Colonic mucosa (tissue), 4 donors: ENCODE results near the gene PALD1. TPM values are rescaled to one million over a fixed set of nuclear protein-coding genes. Genes with fewer than 3 reads are reported as not detected.

Source experiments
- DNase-seq: peaks from one replicate; pipeline ENCODE4 v3.0.0-alpha.2; 2020
- H3K27ac ChIP-seq: fragments of 200-600 bp; one replicate; pipeline ENCODE4 v1.8.0; 2021
- H3K27me3 ChIP-seq: fragments of 200-600 bp; one replicate; pipeline ENCODE4 v1.8.0; 2021
- H3K36me3 ChIP-seq: fragments of 200-600 bp; one replicate; pipeline ENCODE4 v1.8.0; 2021
- H3K4me1 ChIP-seq: fragments of 200-600 bp; one replicate; pipeline ENCODE4 v1.8.0; 2021; ENCODE audit warnings: mild to moderate bottlenecking
- H3K4me3 ChIP-seq: fragments of 200-600 bp; one replicate; pipeline ENCODE4 v1.8.0; 2021
- H3K9ac ChIP-seq, 2 donors: one replicate each; pipeline ENCODE4 v1.7.0; 2013; ENCODE audit warnings: control low read depth in 2 of 2, low read depth in 2 of 2, low read length in 2 of 2
- H3K9me3 ChIP-seq: fragments of 200-600 bp; one replicate; pipeline ENCODE4 v1.8.0; 2021
- CTCF ChIP-seq: fragments of 200-600 bp; IDR thresholded peaks from one replicate; pipeline ENCODE4 v1.8.0; 2022; ENCODE audit warnings: antibody characterized with exemption, mild to moderate bottlenecking
- intact Hi-C: fragments of 100-400 bp; cut with DNase I; formaldehyde crosslinking; loops from one replicate; pipeline ENCODE4 v1.14.1; 2022
- total RNA-seq, 2 donors: library from RNA; stranded (reverse); fragmentation: NEBNext Ultra II Directional in 1 of 2; extraction: Animal tissue kit (Norgen Biotek cat#: 25700) in 1 of 2; gene quantifications; one replicate each; pipeline ENCODE4 v1.2.1, GENCODE V29; 2021
- donor health status: healthy.
- donor health status: DM: no; HTN: no; CAD: no.
- donor health status: DM: no; HTN: no; CAD: no.

PALD1 gene
- total RNA-seq, 2 donors from 2014 or later = 1.3 to 2.5 TPM

GRCh38 chr10:70509757-70510147 is 31.2 kb downstream of the PALD1 start:
- intact Hi-C loops = no loop called here
- no peak for TF ChIP-seq CTCF
- no peaks in the 10 kb centered on the region for H3K36me3 ChIP-seq
- H3K27me3 ChIP-seq = no peaks in the 10 kb centered on the region
- H3K9me3 ChIP-seq = no peaks in the 10 kb centered on the region
- H3K27ac ChIP-seq = no peak overlapping the region
- H3K4me1 ChIP-seq = no peaks in the 10 kb centered on the region
- H3K9ac ChIP-seq = peak overlapping the region in 1 of 2 donors; percentile 5
- no peak for DNase-seq
- no peak overlapping the region for H3K4me3 ChIP-seq

- TF ChIP-seq CTCF = no peak
- no peak overlapping the region for H3K27ac ChIP-seq
- H3K27me3 ChIP-seq = no peaks in the 10 kb centered on the region
- intact Hi-C loops = no loop called here
- no peak overlapping the region for H3K4me3 ChIP-seq
- H3K36me3 ChIP-seq = no peaks in the 10 kb centered on the region
- H3K4me1 ChIP-seq = no peaks in the 10 kb centered on the region
- H3K9ac ChIP-seq = peak overlapping the region in 1 of 2 donors; percentile 5
- no peak for DNase-seq
- H3K9me3 ChIP-seq = no peaks in the 10 kb centered on the region
Measured at GRCh38 chr10:70510453-70510852, 31.9 kb downstream of the PALD1 start.

- TF ChIP-seq CTCF = no peak
- intact Hi-C loops = no loop called here
- H3K4me1 ChIP-seq = no peaks in the 10 kb centered on the region
- no peak overlapping the region for H3K9ac ChIP-seq
- H3K4me3 ChIP-seq = no peak overlapping the region
- no peaks in the 10 kb centered on the region for H3K9me3 ChIP-seq
- DNase-seq = no peak
- H3K36me3 ChIP-seq = no peaks in the 10 kb centered on the region
- no peak overlapping the region for H3K27ac ChIP-seq
- H3K27me3 ChIP-seq = no peaks in the 10 kb centered on the region
Measured at GRCh38 chr10:70510904-70511303, 32.3 kb downstream of the PALD1 start.

- Histone ChIP-seq H3K4me1 (no peaks in the 10 kb centered on the region), H3K4me3 (no peak overlapping the region), H3K9ac (no peak overlapping the region), H3K36me3 (no peaks in the 10 kb centered on the region), H3K27me3 (no peaks in the 10 kb centered on the region), H3K9me3 (no peaks in the 10 kb centered on the region), H3K27ac (no peak overlapping the region)
- intact Hi-C loops = no loop called here
- no peak for DNase-seq
- no peak for TF ChIP-seq CTCF
Measured at GRCh38 chr10:70512149-70512639, 33.6 kb downstream of the PALD1 start.

GRCh38 chr10:70513848-70514309 is 35.3 kb downstream of the PALD1 start:
- Histone ChIP-seq H3K27me3 (no peaks in the 10 kb centered on the region), H3K27ac (no peak overlapping the region), H3K4me1 (no peaks in the 10 kb centered on the region), H3K36me3 (no peaks in the 10 kb centered on the region), H3K9ac (no peak overlapping the region), H3K4me3 (no peak overlapping the region), H3K9me3 (no peaks in the 10 kb centered on the region)
- no peak for TF ChIP-seq CTCF
- DNase-seq = no peak
- intact Hi-C loops = no loop called here
